EH (cell line): ENCODE measurements around the gene GATD1.

ENCODE experiments used
- DNase-seq: peaks from one replicate; pipeline ENCODE4 v3.0.0-alpha.2; 2015; ENCODE audit warnings: low read depth

Gene GATD1

GRCh38 chr11:778976-779954 is 2.0 kb upstream of the GATD1 start:
- no peak for DNase-seq

GRCh38 chr11:776561-777287 is 563 bp downstream of the GATD1 start:
- peak; percentile 38 for DNase-seq

GRCh38 chr11:776263-776560 is 1.1 kb downstream of the GATD1 start:
- no peak for DNase-seq

GRCh38 chr11:774873-775592 is 2.3 kb downstream of the GATD1 start:
- peak; percentile 55 for DNase-seq

- DNase-seq: no peak
These were observed 3.5 kb downstream of the GATD1 start for GRCh38 chr11:773830-774229.

- no peak for DNase-seq
These were observed 3.9 kb downstream of the GATD1 start for GRCh38 chr11:773425-773824.

GRCh38 chr11:772429-773390 is 4.6 kb downstream of the GATD1 start:
- DNase-seq: no peak

DNA sequence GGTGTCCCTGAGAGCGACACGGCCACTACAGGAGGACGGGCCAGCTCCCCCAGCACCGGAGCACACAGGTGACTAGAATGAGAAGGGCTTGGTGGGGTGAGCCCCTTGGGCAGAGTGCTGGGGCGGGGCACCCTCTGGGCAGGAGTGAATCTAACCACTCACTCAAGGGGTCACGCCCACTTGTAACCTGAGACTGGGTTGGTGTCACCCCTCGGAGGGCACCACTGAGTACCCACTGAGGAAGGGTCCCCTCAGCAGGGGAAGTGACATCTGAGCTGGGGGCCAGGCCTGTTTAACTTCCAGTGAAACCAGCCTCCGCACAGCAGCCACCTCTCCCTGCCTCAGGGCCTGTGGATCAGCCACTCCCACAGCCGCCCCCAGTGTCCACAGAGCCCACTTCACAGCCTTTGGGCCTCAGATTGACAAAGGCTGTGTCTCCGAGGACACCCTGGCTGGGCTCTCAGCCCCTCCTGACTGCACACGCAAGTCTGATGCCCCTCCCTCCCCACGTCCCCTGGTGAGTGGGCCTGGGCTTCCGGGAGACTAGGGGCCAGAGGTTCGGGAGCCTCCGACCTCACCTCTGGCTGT is 5.6 kb downstream of the GATD1 start:
- DNase-seq: no peak

- no peak for DNase-seq
These were observed 6.4 kb downstream of the GATD1 start for GRCh38 chr11:770642-771616.

GRCh38 chr11:769887-770641 is 7.2 kb downstream of the GATD1 start:
- DNase-seq: no peak

GRCh38 chr11:767238-767637 is 10.0 kb downstream of the GATD1 start:
- DNase-seq: no peak

- DNase-seq: no peak
These were observed 10.4 kb downstream of the GATD1 start for GRCh38 chr11:766936-767210.

GRCh38 chr11:766106-766935 is 11.0 kb downstream of the GATD1 start:
- DNase-seq: no peak

DNA sequence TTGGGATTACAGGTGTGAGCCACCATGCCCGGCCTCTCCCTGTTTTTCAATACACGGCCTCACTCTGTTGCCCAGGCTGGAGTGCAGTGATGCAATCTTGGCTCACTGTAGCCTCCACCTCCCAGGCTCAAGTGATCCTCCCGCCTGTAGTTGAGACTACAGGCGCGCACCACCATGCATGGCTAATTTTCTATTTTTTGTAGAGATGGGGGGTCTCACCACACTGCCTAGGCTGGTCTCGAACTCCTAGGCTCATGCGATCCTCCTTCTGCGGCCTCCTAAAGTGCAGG is 11.5 kb downstream of the GATD1 start:
- no peak for DNase-seq

- peak; percentile 60 for DNase-seq
These were observed 12.1 kb downstream of the GATD1 start for GRCh38 chr11:765025-765801.

- DNase-seq: no peak
These were observed 12.8 kb downstream of the GATD1 start for GRCh38 chr11:764322-765024.
